GM13976 (cell line): ENCODE data around the gene PLEKHA7.
A peak's percentile ranks its signal among the peaks of the same experiment; 100 is the strongest.

Experiments
- DNase-seq: peaks from one replicate; pipeline ENCODE4 v3.0.0; 2012; ENCODE audit warnings: low spot score
- in situ Hi-C: fragments of 300-500 bp; cut with MboI; formaldehyde crosslinking; loops from one replicate; pipeline ENCODE4 v1.12.0; 2022; ENCODE audit warnings: low sequenced_read_pairs, mixed read lengths, inconsistent platforms; ENCODE audit not compliant: unreplicated experiment
- TF ChIP-seq, protein P1 (sequence below): IDR thresholded peaks from 2 replicates; pipeline ENCODE4 v1.5.1; 2012; ENCODE audit warnings: borderline replicate concordance, mild to moderate bottlenecking; ENCODE audit not compliant: insufficient read depth; ENCODE audit errors: extremely low read depth, missing control alignments, control extremely low read depth

PLEKHA7 gene

DNA sequence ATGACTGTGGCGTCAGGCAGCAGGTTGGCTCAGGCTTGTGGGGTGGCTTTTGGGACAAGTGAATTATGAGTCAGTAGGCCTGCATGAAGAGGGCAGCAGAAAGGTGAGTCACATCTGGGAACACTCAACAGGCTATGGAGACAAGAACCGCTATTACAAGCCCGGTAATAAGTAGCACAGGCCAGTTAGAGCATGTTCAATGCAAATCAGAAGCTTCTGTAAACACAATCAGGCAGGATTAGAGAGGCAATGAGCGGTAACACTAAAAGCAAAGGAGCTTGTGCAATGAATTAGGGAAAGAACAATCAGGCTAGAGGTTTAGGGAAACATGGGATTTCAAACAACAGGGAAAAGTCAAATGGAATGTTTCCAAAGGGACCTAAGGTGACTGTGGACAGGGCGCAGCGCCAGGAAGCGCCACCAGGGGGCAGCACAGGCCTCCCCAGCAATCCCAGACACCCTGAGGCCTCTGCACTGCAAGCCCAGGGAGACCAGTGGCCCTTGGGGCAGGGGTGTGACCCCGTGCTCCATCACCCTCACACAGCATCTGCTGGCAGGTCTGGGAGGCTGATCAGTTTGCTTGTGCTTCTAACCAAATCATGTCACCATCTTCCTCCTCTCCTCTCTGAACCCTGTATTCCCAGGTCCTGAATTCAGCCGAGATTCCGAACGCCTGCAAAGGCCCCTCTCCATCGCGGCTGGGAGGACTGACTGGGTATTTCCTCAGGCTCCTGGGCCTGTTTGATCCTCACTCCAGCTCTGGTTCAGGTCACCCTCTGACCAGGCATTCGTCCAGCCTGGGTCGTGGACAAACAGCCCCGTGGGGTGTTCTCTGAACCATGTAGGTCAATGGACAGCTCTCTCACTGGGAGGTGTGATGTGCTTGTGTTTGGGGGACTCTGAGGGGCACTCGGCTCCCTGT, 225.8 kb downstream of the PLEKHA7 start:
- peak; percentile 82 for DNase-seq
- TF ChIP-seq, protein P1, sequence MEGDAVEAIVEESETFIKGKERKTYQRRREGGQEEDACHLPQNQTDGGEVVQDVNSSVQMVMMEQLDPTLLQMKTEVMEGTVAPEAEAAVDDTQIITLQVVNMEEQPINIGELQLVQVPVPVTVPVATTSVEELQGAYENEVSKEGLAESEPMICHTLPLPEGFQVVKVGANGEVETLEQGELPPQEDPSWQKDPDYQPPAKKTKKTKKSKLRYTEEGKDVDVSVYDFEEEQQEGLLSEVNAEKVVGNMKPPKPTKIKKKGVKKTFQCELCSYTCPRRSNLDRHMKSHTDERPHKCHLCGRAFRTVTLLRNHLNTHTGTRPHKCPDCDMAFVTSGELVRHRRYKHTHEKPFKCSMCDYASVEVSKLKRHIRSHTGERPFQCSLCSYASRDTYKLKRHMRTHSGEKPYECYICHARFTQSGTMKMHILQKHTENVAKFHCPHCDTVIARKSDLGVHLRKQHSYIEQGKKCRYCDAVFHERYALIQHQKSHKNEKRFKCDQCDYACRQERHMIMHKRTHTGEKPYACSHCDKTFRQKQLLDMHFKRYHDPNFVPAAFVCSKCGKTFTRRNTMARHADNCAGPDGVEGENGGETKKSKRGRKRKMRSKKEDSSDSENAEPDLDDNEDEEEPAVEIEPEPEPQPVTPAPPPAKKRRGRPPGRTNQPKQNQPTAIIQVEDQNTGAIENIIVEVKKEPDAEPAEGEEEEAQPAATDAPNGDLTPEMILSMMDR, result peak; percentile 94
- in situ Hi-C loops, result loop anchor here (10.0 kb wide), 1 partner anchor 276 kb away; no protein-coding TSS in a partner anchor

DNA sequence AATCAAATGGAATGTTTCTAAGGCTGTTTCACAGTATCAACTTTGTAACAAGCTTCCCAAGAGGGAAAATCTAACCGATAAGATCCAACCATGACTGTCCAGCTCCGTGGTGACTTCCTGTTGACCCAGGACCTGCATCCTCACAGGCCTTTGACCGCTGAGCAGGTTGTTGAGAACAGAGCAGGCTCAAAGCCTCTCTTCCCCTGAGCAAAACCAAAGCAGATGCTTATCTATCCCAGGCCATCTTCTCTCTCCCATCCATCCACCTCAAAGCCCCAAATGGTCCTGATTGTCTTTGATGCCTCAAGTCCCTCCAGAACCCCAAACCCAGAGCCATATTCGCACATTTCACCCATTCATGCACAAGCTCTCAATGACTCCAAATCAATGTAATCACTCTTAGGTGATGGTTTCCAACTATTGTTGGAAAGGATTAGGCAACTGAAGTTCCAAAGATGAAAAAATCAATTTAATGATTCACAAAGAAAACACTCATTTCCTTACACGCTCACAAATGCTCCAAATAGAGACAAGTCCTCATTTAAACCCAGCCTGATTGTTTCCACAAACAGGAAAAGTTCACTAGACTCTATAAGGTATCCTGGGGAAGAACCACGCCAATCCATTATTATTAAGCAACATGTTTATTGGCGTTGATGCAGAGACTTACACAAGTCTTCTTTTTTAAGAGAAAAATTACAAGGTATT, 227.0 kb downstream of the PLEKHA7 start:
- DNase-seq, result no peak
- TF ChIP-seq, protein P1, result no peak
- in situ Hi-C loops, result loop anchor here (10.0 kb wide), 1 partner anchor 278 kb away; no protein-coding TSS in a partner anchor

DNA sequence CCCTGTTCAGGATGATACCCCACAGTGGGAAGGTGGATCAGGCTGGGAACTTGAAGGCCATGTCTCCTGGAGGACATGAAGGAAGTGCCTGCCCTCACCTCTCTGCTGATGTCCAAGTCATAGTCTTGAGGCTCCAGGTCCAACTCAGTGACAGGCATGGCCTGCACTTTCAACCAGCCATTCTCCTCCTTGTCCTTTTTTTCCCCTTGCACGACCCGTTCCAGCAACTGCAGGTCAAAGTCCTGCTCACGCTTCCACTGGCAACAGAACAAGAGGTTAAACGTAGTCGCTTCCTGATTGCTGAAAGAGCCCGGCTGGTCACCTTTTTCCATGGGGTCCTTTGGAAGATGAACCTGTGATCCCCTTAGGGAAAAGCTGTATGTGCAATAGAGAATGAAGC, 228.1 kb downstream of the PLEKHA7 start:
- TF ChIP-seq, protein P1, result no peak
- DNase-seq, result no peak
- in situ Hi-C loops, result loop anchor here (10.0 kb wide), 1 partner anchor 279 kb away; no protein-coding TSS in a partner anchor

DNA sequence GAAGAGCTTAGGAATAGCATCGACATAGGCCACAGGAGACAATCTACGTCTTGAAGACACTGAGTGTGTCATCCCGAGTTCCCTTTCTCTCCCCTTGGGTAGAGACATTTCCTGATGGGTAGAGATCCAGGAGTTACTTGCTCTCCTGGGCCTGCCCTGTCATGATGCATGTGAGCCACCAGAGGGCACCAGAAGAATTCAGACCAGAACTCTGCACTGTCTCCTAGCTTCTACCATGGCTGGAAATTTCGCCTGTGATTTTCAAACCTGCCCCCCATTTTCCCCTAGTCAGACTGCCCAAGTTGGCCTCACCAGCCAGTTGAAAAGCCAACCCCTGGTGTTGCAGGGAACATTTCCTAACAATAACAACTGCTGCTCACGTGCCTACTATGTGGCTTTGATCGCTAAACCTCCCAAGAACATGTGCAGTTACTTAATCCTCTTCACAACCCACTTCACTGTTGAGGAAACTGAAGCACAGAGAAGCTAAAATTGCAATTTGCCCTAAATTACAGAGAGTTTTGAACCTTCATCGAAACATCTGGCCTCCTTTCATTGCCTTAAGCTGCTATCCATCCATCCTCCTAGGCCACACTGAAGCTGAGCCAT, 228.6 kb downstream of the PLEKHA7 start:
- peak; percentile 84 for DNase-seq
- TF ChIP-seq, protein P1, result peak; percentile 86
- in situ Hi-C loops, result loop anchor here (10.0 kb wide), 1 partner anchor 279 kb away; no protein-coding TSS in a partner anchor

DNA sequence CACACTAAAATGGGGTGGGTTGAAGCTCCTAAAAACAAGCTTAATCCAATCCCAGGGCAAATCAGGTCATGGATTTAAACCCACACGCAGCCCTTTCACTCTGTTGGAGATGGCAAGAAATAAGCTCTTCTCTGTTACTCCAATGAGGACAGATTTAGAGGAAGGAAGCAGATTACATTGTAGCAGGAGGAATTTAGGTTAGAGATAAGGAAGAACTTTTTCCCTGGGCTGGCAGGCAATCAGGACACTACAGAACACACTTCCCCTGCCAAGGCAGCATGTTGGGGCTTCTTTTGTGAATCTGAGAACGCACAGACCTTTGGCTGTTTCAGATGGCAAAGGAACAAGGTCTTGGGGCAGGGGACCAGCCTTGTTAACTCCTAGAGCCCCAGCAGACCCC, 229.5 kb downstream of the PLEKHA7 start:
- TF ChIP-seq, protein P1, result no peak
- in situ Hi-C loops, result loop anchor here (10.0 kb wide), 1 partner anchor 280 kb away; no protein-coding TSS in a partner anchor
- DNase-seq, result no peak

DNA sequence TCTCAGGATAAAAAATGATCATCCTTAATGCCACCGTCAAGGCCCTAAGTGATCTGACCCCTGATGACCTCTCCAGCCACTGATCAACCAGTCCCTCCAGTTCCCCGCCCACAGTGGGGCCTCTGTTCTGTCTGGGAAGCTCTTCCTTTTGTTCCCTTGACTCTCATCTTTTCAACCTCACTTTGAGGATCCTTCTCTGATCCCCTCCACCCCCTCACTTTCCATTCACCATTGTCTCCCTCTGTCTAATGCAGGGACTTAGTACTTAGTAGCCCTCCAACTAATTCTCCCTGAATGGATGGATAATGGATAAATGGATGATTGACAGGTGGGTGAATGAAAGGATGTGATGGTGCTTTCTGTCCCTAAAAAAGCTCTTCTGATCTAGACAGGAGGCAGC, 230.1 kb downstream of the PLEKHA7 start:
- DNase-seq, result no peak
- in situ Hi-C loops, result loop anchor here (10.0 kb wide), 1 partner anchor 281 kb away; no protein-coding TSS in a partner anchor
- TF ChIP-seq, protein P1, result no peak
